RWPE2 (cell line): ENCODE results near the gene ITIH4.

Source experiments
- ATAC-seq: fragments of 200-7000 bp; cut with Tn5 transposase; 3 replicates; pipeline ENCODE4 v1.9.1; 2021; ENCODE audit warnings: low read depth
- DNase-seq: peaks from one replicate; pipeline ENCODE4 v3.0.0-alpha.2; 2020; ENCODE audit warnings: low spot score
- H3K27ac ChIP-seq: fragments of 450-650 bp; 2 replicates; pipeline ENCODE4 v1.5.1; 2017; ENCODE audit warnings: mild to moderate bottlenecking; ENCODE audit not compliant: poor library complexity, severe bottlenecking
- H3K27me3 ChIP-seq: fragments of 250-450 bp; sonication (Bioruptor Pico); 2 replicates; pipeline ENCODE4 v1.5.1; 2021; ENCODE audit warnings: mild to moderate bottlenecking, moderate library complexity; ENCODE audit not compliant: insufficient read depth, poor library complexity, severe bottlenecking
- H3K36me3 ChIP-seq: fragments of 250-450 bp; sonication (Bioruptor Pico); 2 replicates; pipeline ENCODE4 v1.5.1; 2020; ENCODE audit warnings: low read depth, mild to moderate bottlenecking, moderate library complexity
- H3K4me1 ChIP-seq: fragments of 250-450 bp; sonication (Bioruptor Pico); 2 replicates; pipeline ENCODE4 v1.5.1; 2021; ENCODE audit warnings: mild to moderate bottlenecking, moderate library complexity; ENCODE audit not compliant: insufficient read depth, poor library complexity, severe bottlenecking
- H3K4me3 ChIP-seq: fragments of 250-450 bp; sonication (Bioruptor Pico); 2 replicates; pipeline ENCODE4 v1.5.1; 2021; ENCODE audit warnings: mild to moderate bottlenecking, moderate library complexity; ENCODE audit not compliant: severe bottlenecking
- H3K9me3 ChIP-seq: fragments of 250-450 bp; sonication (Bioruptor Pico); 2 replicates; pipeline ENCODE4 v1.5.1; 2021; ENCODE audit warnings: mild to moderate bottlenecking, moderate library complexity; ENCODE audit not compliant: severe bottlenecking
- CTCF ChIP-seq: fragments of 450-650 bp; IDR thresholded peaks from one replicate; pipeline ENCODE4 v1.5.1; 2017; ENCODE audit warnings: mild to moderate bottlenecking, moderate library complexity; ENCODE audit not compliant: poor library complexity, severe bottlenecking

Gene ITIH4

GRCh38 chr3:52852419-52852818 lies 21.9 kb upstream of the ITIH4 start:
- Histone ChIP-seq H3K36me3 (peaks cover 14% of the 10 kb centered on the region; the same call in 1 of the 2 replicates), H3K4me3 (no peak overlapping the region), H3K27ac (no peak overlapping the region), H3K4me1 (no peaks in the 10 kb centered on the region), H3K27me3 (no peaks in the 10 kb centered on the region), H3K9me3 (no peaks in the 10 kb centered on the region)
- DNase-seq (no peak), ATAC-seq (no peak)
- TF ChIP-seq CTCF: no peak

GRCh38 chr3:52851348-52851747 lies 20.9 kb upstream of the ITIH4 start:
- no peak for DNase-seq

GRCh38 chr3:52849656-52850055 lies 19.2 kb upstream of the ITIH4 start:
- no peak for TF ChIP-seq CTCF
- H3K4me1 ChIP-seq: no peaks in the 10 kb centered on the region
- DNase-seq (no peak), ATAC-seq (no peak)
- H3K36me3 ChIP-seq: peaks cover 14% of the 10 kb centered on the region; the same call in 1 of the 2 replicates
- no peak overlapping the region for H3K4me3 ChIP-seq
- no peak overlapping the region for H3K27ac ChIP-seq
- H3K9me3 ChIP-seq: no peaks in the 10 kb centered on the region
- no peaks in the 10 kb centered on the region for H3K27me3 ChIP-seq

More at GRCh38 chr3:52851348-52851747, 20.9 kb upstream of the ITIH4 start:
- Histone ChIP-seq H3K27me3 (no peaks in the 10 kb centered on the region), H3K36me3 (peaks cover 14% of the 10 kb centered on the region; the same call in 1 of the 2 replicates), H3K4me1 (no peaks in the 10 kb centered on the region), H3K4me3 (no peak overlapping the region), H3K27ac (no peak overlapping the region), H3K9me3 (no peaks in the 10 kb centered on the region)
- peak; percentile 59 for TF ChIP-seq CTCF
- peak; percentile 66; the same call in 2 of the 3 replicates for ATAC-seq

GRCh38 chr3:52848617-52849016 lies 18.1 kb upstream of the ITIH4 start:
- no peaks in the 10 kb centered on the region for H3K4me1 ChIP-seq
- ATAC-seq (peak; percentile 52; the same call in 1 of the 3 replicates), DNase-seq (no peak)
- H3K27ac ChIP-seq: no peak overlapping the region
- H3K36me3 ChIP-seq: peaks cover 14% of the 10 kb centered on the region; the same call in 1 of the 2 replicates
- no peak for TF ChIP-seq CTCF
- no peaks in the 10 kb centered on the region for H3K27me3 ChIP-seq
- no peaks in the 10 kb centered on the region for H3K9me3 ChIP-seq
- no peak overlapping the region for H3K4me3 ChIP-seq

GRCh38 chr3:52847726-52848125 lies 17.3 kb upstream of the ITIH4 start:
- Histone ChIP-seq H3K9me3 (no peaks in the 10 kb centered on the region), H3K27me3 (no peaks in the 10 kb centered on the region), H3K27ac (no peak overlapping the region), H3K4me3 (no peak overlapping the region), H3K4me1 (no peaks in the 10 kb centered on the region), H3K36me3 (peaks cover 14% of the 10 kb centered on the region; the same call in 1 of the 2 replicates)
- TF ChIP-seq CTCF: no peak
- DNase-seq (no peak), ATAC-seq (no peak)
